Natural killer cell (primary cell): ENCODE measurements around the gene GPX3. TPM values are rescaled to one million over a fixed set of nuclear protein-coding genes. Genes with fewer than 3 reads are reported as not detected.

Experiments
- ATAC-seq, 3 donors: fragments of 150-1000 bp in 2 of 3; fragments of 200-7000 bp in 1 of 3; cut with Tn5 transposase; 1 replicate in 1 of 3; 2 replicates in 2 of 3; pipeline ENCODE4 v1.10.0; 2021; ENCODE audit warnings: mild to moderate bottlenecking in 2 of 3, moderate library complexity in 2 of 3
- DNase-seq, 2 donors: peaks; one replicate each; pipeline versions ENCODE4 v3.0.0 to v3.0.0-alpha.2; 2013 to 2021; ENCODE audit warnings: mixed read lengths in 1 of 2
- H3K27ac ChIP-seq: one replicate; pipeline ENCODE4 v1.5.1; 2013; ENCODE audit warnings: mild to moderate bottlenecking, low read length
- H3K27me3 ChIP-seq: one replicate; pipeline ENCODE4 v1.6.1; 2013; ENCODE audit warnings: low read length; ENCODE audit not compliant: control insufficient read depth, insufficient read depth
- H3K36me3 ChIP-seq: one replicate; pipeline ENCODE4 v1.6.1; 2013; ENCODE audit warnings: low read length; ENCODE audit not compliant: control insufficient read depth, insufficient read depth
- H3K4me1 ChIP-seq: one replicate; pipeline ENCODE4 v1.6.1; 2013; ENCODE audit warnings: low read length; ENCODE audit not compliant: control insufficient read depth, insufficient read depth
- H3K4me3 ChIP-seq: one replicate; pipeline ENCODE4 v1.5.1; 2013; ENCODE audit warnings: low read length
- H3K9me3 ChIP-seq: one replicate; pipeline ENCODE4 v1.6.1; 2013; ENCODE audit warnings: low read length; ENCODE audit not compliant: control insufficient read depth, insufficient read depth
- H3K27ac Mint-ChIP-seq, 2 donors: one replicate each; pipeline ENCODE4 v1.8.0; 2022; ENCODE audit warnings: mild to moderate bottlenecking in 2 of 2, mixed read lengths in 2 of 2, moderate library complexity in 1 of 2
- H3K27me3 Mint-ChIP-seq, 2 donors: one replicate each; pipeline ENCODE4 v1.8.0; 2022; ENCODE audit warnings: low read depth in 2 of 2, mixed read lengths in 2 of 2
- H3K36me3 Mint-ChIP-seq: one replicate; pipeline ENCODE4 v1.8.0; 2022; ENCODE audit warnings: mixed read lengths
- H3K4me1 Mint-ChIP-seq, 2 donors: one replicate each; pipeline ENCODE4 v1.8.0; 2022; ENCODE audit warnings: mixed read lengths in 2 of 2
- H3K4me3 Mint-ChIP-seq: one replicate; pipeline ENCODE4 v1.8.0; 2022; ENCODE audit warnings: mild to moderate bottlenecking, moderate library complexity, mixed read lengths
- H3K9me3 Mint-ChIP-seq, 2 donors: one replicate each; pipeline ENCODE4 v1.8.0; 2022; ENCODE audit warnings: mixed read lengths in 2 of 2
- WGBS: methylation state at CpG from one replicate; pipeline ENCODE4 v1.1.7; 2013; ENCODE audit warnings: missing lambda C conversion rate; ENCODE audit not compliant: insufficient coverage; 5-methylcytosine and 5-hydroxymethylcytosine counted together
- intact Hi-C: fragments of 100-400 bp; cut with micrococcal nuclease; formaldehyde crosslinking; loops from one replicate; pipeline ENCODE4 v1.14.2; 2022
- total RNA-seq, 4 donors: library from RNA; stranded (reverse); fragments of 120-200 nt in 1 of 4; gene quantifications; one replicate each; pipeline versions ENCODE4 v1.2.3 to v1.2.4, GENCODE V29; 2013 to 2022
- TF ChIP-seq, protein P1 (sequence below): fragments of 200-600 bp; IDR thresholded peaks from one replicate; pipeline ENCODE4 v1.8.0; 2022; ENCODE audit warnings: antibody characterized with exemption

Gene GPX3
- total RNA-seq, 3 donors from 2014 or later (not counting 1 experiment from before 2014, with no cell fraction given), result 1.1 TPM; not detected in 2

GRCh38 chr5:151054709-151055108, 34.3 kb downstream of the GPX3 start:
- no peak overlapping the region for H3K4me3 Mint-ChIP-seq
- no peaks in the 10 kb centered on the region for H3K9me3 Mint-ChIP-seq
- Histone ChIP-seq H3K9me3 (no peaks in the 10 kb centered on the region), H3K27ac (no peak overlapping the region), H3K4me3 (no peak overlapping the region), H3K27me3 (no peaks in the 10 kb centered on the region), H3K36me3 (peaks cover 76% of the 10 kb centered on the region), H3K4me1 (peaks cover 26% of the 10 kb centered on the region)
- intact Hi-C loops, result no loop called here
- DNase-seq (no peak), ATAC-seq (no peak)
- no peaks in the 10 kb centered on the region for H3K27me3 Mint-ChIP-seq
- TF ChIP-seq, protein P1, sequence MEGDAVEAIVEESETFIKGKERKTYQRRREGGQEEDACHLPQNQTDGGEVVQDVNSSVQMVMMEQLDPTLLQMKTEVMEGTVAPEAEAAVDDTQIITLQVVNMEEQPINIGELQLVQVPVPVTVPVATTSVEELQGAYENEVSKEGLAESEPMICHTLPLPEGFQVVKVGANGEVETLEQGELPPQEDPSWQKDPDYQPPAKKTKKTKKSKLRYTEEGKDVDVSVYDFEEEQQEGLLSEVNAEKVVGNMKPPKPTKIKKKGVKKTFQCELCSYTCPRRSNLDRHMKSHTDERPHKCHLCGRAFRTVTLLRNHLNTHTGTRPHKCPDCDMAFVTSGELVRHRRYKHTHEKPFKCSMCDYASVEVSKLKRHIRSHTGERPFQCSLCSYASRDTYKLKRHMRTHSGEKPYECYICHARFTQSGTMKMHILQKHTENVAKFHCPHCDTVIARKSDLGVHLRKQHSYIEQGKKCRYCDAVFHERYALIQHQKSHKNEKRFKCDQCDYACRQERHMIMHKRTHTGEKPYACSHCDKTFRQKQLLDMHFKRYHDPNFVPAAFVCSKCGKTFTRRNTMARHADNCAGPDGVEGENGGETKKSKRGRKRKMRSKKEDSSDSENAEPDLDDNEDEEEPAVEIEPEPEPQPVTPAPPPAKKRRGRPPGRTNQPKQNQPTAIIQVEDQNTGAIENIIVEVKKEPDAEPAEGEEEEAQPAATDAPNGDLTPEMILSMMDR, result no peak
- H3K27ac Mint-ChIP-seq, result no peak overlapping the region
- no peaks in the 10 kb centered on the region for H3K36me3 Mint-ChIP-seq
- H3K4me1 Mint-ChIP-seq, result peaks cover 19 to 24% of the 10 kb centered on the region in 2 donors
- WGBS, result 100% methylated on average over 3 of the region's 3 CpGs

DNA sequence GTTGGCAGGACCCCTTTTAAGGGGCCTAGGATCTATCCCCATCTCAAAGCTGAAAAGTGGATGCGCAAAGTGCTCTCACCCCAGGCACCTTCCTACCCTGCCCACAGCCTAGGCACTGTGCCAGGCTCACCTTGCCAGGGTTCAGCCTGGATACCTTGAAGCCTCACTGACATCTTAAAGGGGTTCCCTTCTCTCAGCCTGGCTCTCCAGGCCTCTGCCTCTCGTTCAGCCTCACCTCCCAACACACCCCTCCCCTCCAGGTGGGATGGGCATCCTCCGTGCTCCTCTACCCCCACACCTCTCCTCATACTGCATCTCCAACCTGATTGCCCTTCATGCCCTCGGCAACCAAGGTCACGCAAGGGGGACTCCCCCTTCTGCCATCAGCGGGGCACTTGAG, 34.9 kb downstream of the GPX3 start:
- Histone ChIP-seq H3K27ac (no peak overlapping the region), H3K27me3 (no peaks in the 10 kb centered on the region), H3K4me3 (no peak overlapping the region), H3K4me1 (peaks cover 33% of the 10 kb centered on the region), H3K9me3 (no peaks in the 10 kb centered on the region), H3K36me3 (peaks cover 76% of the 10 kb centered on the region)
- no peak overlapping the region for H3K4me3 Mint-ChIP-seq
- H3K27ac Mint-ChIP-seq, result no peak overlapping the region
- H3K4me1 Mint-ChIP-seq, result peaks cover 26 to 31% of the 10 kb centered on the region in 2 donors
- H3K27me3 Mint-ChIP-seq, result no peaks in the 10 kb centered on the region
- H3K9me3 Mint-ChIP-seq, result no peaks in the 10 kb centered on the region
- TF ChIP-seq, protein P1, result no peak
- intact Hi-C loops, result no loop called here
- ATAC-seq (no peak), DNase-seq (no peak)
- 83% methylated on average over 6 of the region's 6 CpGs for WGBS
- H3K36me3 Mint-ChIP-seq, result no peaks in the 10 kb centered on the region

- Histone ChIP-seq H3K9me3 (no peaks in the 10 kb centered on the region), H3K36me3 (peaks cover 79% of the 10 kb centered on the region), H3K4me3 (no peak overlapping the region), H3K4me1 (peaks cover 36% of the 10 kb centered on the region), H3K27ac (no peak overlapping the region), H3K27me3 (no peaks in the 10 kb centered on the region)
- Mint-ChIP-seq H3K9me3 (no peaks in the 10 kb centered on the region), H3K4me1 (peaks cover 25 to 29% of the 10 kb centered on the region in 2 donors), H3K27me3 (no peaks in the 10 kb centered on the region), H3K36me3 (no peaks in the 10 kb centered on the region), H3K4me3 (no peak overlapping the region), H3K27ac (peak overlapping the region in 1 of 2 donors; percentile 68)
- intact Hi-C loops, result no loop called here
- ATAC-seq (peak in 1 of 3 donors; percentile 12), DNase-seq (no peak)
- TF ChIP-seq, protein P1, result no peak
- 91% methylated on average over 25 of the region's 25 CpGs for WGBS
Measured at GRCh38 chr5:151056379-151057325, 36.3 kb downstream of the GPX3 start.
